ENCODE data around the gene C1orf159.

The C1orf159 gene

GRCh38 chr1:1082239-1082775 is 33.6 kb downstream of the C1orf159 start:
- no peaks in the 10 kb centered on the region for H3K36me3 ChIP-seq (replicated peaks; ENCODE audit: insufficient read depth, low read length)
- H3K27ac ChIP-seq (ENCODE audit: low read length): no peak overlapping the region
- H3F3A ChIP-seq (ENCODE audit: insufficient read depth, low read length): no peaks in the 10 kb centered on the region
- no peaks in the 10 kb centered on the region for H4K20me1 ChIP-seq (ENCODE audit: insufficient read depth, low read length)
- no peak overlapping the region for H3K9ac ChIP-seq (ENCODE audit: low read length)
- H3K9me2 ChIP-seq (replicated peaks; ENCODE audit: insufficient read depth, low read length): no peaks in the 10 kb centered on the region
- H2AFZ ChIP-seq (ENCODE audit: low read length): no peak overlapping the region
- no peak for DNase-seq
- H3K4me2 ChIP-seq (ENCODE audit: low read depth, low read length): no peak overlapping the region
- H3K9me3 ChIP-seq (replicated peaks; ENCODE audit: insufficient read depth, low read length): no peaks in the 10 kb centered on the region
- H3K27me3 ChIP-seq (replicated peaks; ENCODE audit: insufficient read depth, low read length): peaks cover 12% of the 10 kb centered on the region
- H3K79me2 ChIP-seq (ENCODE audit: low read length): no peaks in the 10 kb centered on the region
- TF ChIP-seq EZH2 (optimal IDR thresholded peaks at IDR 0.05; ENCODE audit: low read depth, low read length) (no peak), EZH2phosphoT487 (IDR thresholded peaks at IDR 0.05; ENCODE audit: low read length) (no peak), CTCF (IDR thresholded peaks at IDR 0.05; ENCODE audit: low read length) (no peak)
- no peaks in the 10 kb centered on the region for H3K4me1 ChIP-seq (ENCODE audit: low read length)
- no peak overlapping the region for H3K4me3 ChIP-seq (ENCODE audit: low read length)

GRCh38 chr1:1081311-1082238 is 34.3 kb downstream of the C1orf159 start:
- no peak overlapping the region for H3K9ac ChIP-seq (ENCODE audit: low read length)
- no peaks in the 10 kb centered on the region for H4K20me1 ChIP-seq (ENCODE audit: insufficient read depth, low read length)
- no peaks in the 10 kb centered on the region for H3K9me2 ChIP-seq (replicated peaks; ENCODE audit: insufficient read depth, low read length)
- no peak overlapping the region for H3K27ac ChIP-seq (ENCODE audit: low read length)
- no peaks in the 10 kb centered on the region for H3K79me2 ChIP-seq (ENCODE audit: low read length)
- H3K4me1 ChIP-seq (ENCODE audit: low read length): no peaks in the 10 kb centered on the region
- no peaks in the 10 kb centered on the region for H3K36me3 ChIP-seq (replicated peaks; ENCODE audit: insufficient read depth, low read length)
- peaks cover 12% of the 10 kb centered on the region for H3K27me3 ChIP-seq (replicated peaks; ENCODE audit: insufficient read depth, low read length)
- no peaks in the 10 kb centered on the region for H3F3A ChIP-seq (ENCODE audit: insufficient read depth, low read length)
- TF ChIP-seq CTCF (IDR thresholded peaks at IDR 0.05; ENCODE audit: low read length) (no peak), EZH2 (optimal IDR thresholded peaks at IDR 0.05; ENCODE audit: low read depth, low read length) (no peak), EZH2phosphoT487 (IDR thresholded peaks at IDR 0.05; ENCODE audit: low read length) (no peak)
- H2AFZ ChIP-seq (ENCODE audit: low read length): no peak overlapping the region
- no peak overlapping the region for H3K4me2 ChIP-seq (ENCODE audit: low read depth, low read length)
- no peak overlapping the region for H3K4me3 ChIP-seq (ENCODE audit: low read length)
- no peak for DNase-seq
- no peaks in the 10 kb centered on the region for H3K9me3 ChIP-seq (replicated peaks; ENCODE audit: insufficient read depth, low read length)

GRCh38 chr1:1080951-1081310 is 35.0 kb downstream of the C1orf159 start:
- Histone ChIP-seq H3K27ac (ENCODE audit: low read length) (no peak overlapping the region), H2AFZ (ENCODE audit: low read length) (no peak overlapping the region), H3K4me3 (ENCODE audit: low read length) (no peak overlapping the region), H3K9ac (ENCODE audit: low read length) (no peak overlapping the region), H3K27me3 (replicated peaks; ENCODE audit: insufficient read depth, low read length) (peaks cover 13% of the 10 kb centered on the region), H3K4me2 (ENCODE audit: low read depth, low read length) (no peak overlapping the region), H3K9me3 (replicated peaks; ENCODE audit: insufficient read depth, low read length) (no peaks in the 10 kb centered on the region), H3K79me2 (ENCODE audit: low read length) (no peaks in the 10 kb centered on the region), H3K9me2 (replicated peaks; ENCODE audit: insufficient read depth, low read length) (no peaks in the 10 kb centered on the region), H3F3A (ENCODE audit: insufficient read depth, low read length) (no peaks in the 10 kb centered on the region), H4K20me1 (ENCODE audit: insufficient read depth, low read length) (no peaks in the 10 kb centered on the region), H3K4me1 (ENCODE audit: low read length) (no peaks in the 10 kb centered on the region), H3K36me3 (replicated peaks; ENCODE audit: insufficient read depth, low read length) (no peaks in the 10 kb centered on the region)
- no peak for DNase-seq
- TF ChIP-seq CTCF (IDR thresholded peaks at IDR 0.05; ENCODE audit: low read length) (no peak), EZH2phosphoT487 (IDR thresholded peaks at IDR 0.05; ENCODE audit: low read length) (no peak), EZH2 (optimal IDR thresholded peaks at IDR 0.05; ENCODE audit: low read depth, low read length) (no peak)
